Hepatocyte (in vitro differentiated cells): Measurements from ENCODE around the gene EFNB3. TPM values are rescaled to one million over a fixed set of nuclear protein-coding genes. Genes with fewer than 3 reads are reported as not detected.
A peak's percentile ranks its signal among the peaks of the same experiment; 100 is the strongest.

Experiments
- DNase-seq: peaks from one replicate; pipeline ENCODE4 v3.0.0-alpha.2; 2016; ENCODE audit warnings: low spot score
- H2AFZ ChIP-seq: fragments of 200-600 bp; sonication (generic); 2 replicates; pipeline ENCODE4 v1.6.0; 2016; ENCODE audit warnings: antibody characterized with exemption, mild to moderate bottlenecking
- H3K27ac ChIP-seq: fragments of 200-600 bp; sonication (generic); 2 replicates; pipeline ENCODE4 v1.5.1; 2016; ENCODE audit warnings: mild to moderate bottlenecking
- H3K27me3 ChIP-seq: fragments of 200-600 bp; sonication (generic); 2 replicates; pipeline ENCODE4 v1.6.1; 2016
- H3K36me3 ChIP-seq: fragments of 200-600 bp; sonication (generic); replicated peaks from 2 replicates; pipeline ENCODE4 v1.5.1; 2016; ENCODE audit warnings: low read depth; ENCODE audit not compliant: insufficient read depth
- H3K4me1 ChIP-seq: fragments of 200-600 bp; sonication (generic); 2 replicates; pipeline ENCODE4 v1.5.1; 2016; ENCODE audit warnings: mild to moderate bottlenecking, moderate library complexity; ENCODE audit not compliant: insufficient read depth
- H3K4me2 ChIP-seq: fragments of 200-600 bp; sonication (generic); 2 replicates; pipeline ENCODE4 v1.6.0; 2016
- H3K4me3 ChIP-seq: fragments of 200-600 bp; sonication (generic); 2 replicates; pipeline ENCODE4 v1.5.1; 2016; ENCODE audit warnings: mild to moderate bottlenecking
- H3K79me2 ChIP-seq: fragments of 200-600 bp; sonication (generic); 2 replicates; pipeline ENCODE4 v1.6.0; 2017; ENCODE audit warnings: mild to moderate bottlenecking
- H3K9me2 ChIP-seq: fragments of 200-600 bp; sonication (generic); replicated peaks from 2 replicates; pipeline ENCODE4 v1.6.0; 2017; ENCODE audit warnings: mild to moderate bottlenecking; ENCODE audit not compliant: insufficient read depth
- H3K9me3 ChIP-seq: fragments of 200-600 bp; sonication (generic); 2 replicates; pipeline ENCODE4 v1.5.1; 2016; ENCODE audit warnings: low read depth, mild to moderate bottlenecking
- H4K20me1 ChIP-seq: fragments of 200-600 bp; sonication (generic); 2 replicates; pipeline ENCODE4 v1.6.0; 2016; ENCODE audit warnings: mild to moderate bottlenecking; ENCODE audit not compliant: insufficient read depth, poor library complexity, severe bottlenecking
- EZH2 ChIP-seq: fragments of 200-600 bp; sonication (generic); IDR thresholded peaks from 2 replicates; pipeline ENCODE4 v1.6.1; 2016; ENCODE audit warnings: antibody characterized with exemption, mild to moderate bottlenecking, borderline replicate concordance
- EZH2phosphoT487 ChIP-seq: fragments of 200-600 bp; sonication (generic); IDR thresholded peaks from one replicate; pipeline ENCODE4 v1.6.1; 2018; ENCODE audit warnings: antibody characterized with exemption, mild to moderate bottlenecking, low read depth, moderate library complexity; ENCODE audit not compliant: unreplicated experiment, severe bottlenecking
- WGBS: methylation state at CpG from one replicate; pipeline ENCODE4 v1.1.6; 2016; ENCODE audit warnings: low lambda C conversion rate; ENCODE audit errors: missing lambda C conversion rate; 5-methylcytosine and 5-hydroxymethylcytosine counted together
- polyA plus RNA-seq: library from polyadenylated mRNA; unstranded; fragments of >200 nt; fragmentation: Nextera tagmentation; extraction: Ambion mirVana; gene quantifications from 2 replicates; pipeline ENCODE4 v1.2.1, GENCODE V29; 2016
- total RNA-seq: library from RNA; depleted of rRNA; stranded (reverse); fragments of >200 nt; gene quantifications from 2 replicates; pipeline ENCODE4 v1.2.3, GENCODE V29; 2014
- TF ChIP-seq, protein P1 (sequence below): fragments of 200-600 bp; sonication (generic); IDR thresholded peaks from 2 replicates; pipeline ENCODE4 v1.5.1; 2016; ENCODE audit warnings: antibody characterized with exemption, mild to moderate bottlenecking; ENCODE audit not compliant: poor library complexity

The EFNB3 gene
- total and polyA plus RNA-seq, 2 experiments from 2014 or later, result 8.6 to 10.6 TPM

DNA sequence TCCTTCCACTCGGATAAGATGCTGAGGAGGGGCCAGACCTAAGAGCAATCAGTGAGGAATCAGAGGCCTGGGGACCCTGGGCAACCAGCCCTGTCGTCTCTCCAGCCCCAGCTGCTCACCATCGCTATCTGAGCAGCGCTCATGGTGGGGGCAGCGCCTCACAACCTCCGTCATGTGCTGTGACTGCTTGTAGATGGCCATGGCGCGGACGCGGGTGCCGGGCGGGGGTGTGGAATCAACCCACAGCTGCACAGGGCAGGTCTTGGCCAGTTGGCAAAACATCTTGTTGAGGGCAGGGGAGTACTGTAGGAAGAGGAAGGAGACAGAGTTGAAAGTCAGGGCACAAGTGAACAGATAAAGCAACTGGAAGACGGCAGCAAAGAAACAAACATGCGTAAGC, 30.1 kb upstream of the EFNB3 start:
- no peaks in the 10 kb centered on the region for H3K27me3 ChIP-seq
- H3K27ac ChIP-seq, result no peak overlapping the region
- no peak overlapping the region for H3K4me3 ChIP-seq
- 91% methylated on average over 14 of the region's 14 CpGs for WGBS
- no peaks in the 10 kb centered on the region for H4K20me1 ChIP-seq
- H3K79me2 ChIP-seq, result peaks cover 26% of the 10 kb centered on the region
- H3K36me3 ChIP-seq, result no peaks in the 10 kb centered on the region
- DNase-seq, result no peak
- no peaks in the 10 kb centered on the region for H3K9me3 ChIP-seq
- TF ChIP-seq, protein P1, sequence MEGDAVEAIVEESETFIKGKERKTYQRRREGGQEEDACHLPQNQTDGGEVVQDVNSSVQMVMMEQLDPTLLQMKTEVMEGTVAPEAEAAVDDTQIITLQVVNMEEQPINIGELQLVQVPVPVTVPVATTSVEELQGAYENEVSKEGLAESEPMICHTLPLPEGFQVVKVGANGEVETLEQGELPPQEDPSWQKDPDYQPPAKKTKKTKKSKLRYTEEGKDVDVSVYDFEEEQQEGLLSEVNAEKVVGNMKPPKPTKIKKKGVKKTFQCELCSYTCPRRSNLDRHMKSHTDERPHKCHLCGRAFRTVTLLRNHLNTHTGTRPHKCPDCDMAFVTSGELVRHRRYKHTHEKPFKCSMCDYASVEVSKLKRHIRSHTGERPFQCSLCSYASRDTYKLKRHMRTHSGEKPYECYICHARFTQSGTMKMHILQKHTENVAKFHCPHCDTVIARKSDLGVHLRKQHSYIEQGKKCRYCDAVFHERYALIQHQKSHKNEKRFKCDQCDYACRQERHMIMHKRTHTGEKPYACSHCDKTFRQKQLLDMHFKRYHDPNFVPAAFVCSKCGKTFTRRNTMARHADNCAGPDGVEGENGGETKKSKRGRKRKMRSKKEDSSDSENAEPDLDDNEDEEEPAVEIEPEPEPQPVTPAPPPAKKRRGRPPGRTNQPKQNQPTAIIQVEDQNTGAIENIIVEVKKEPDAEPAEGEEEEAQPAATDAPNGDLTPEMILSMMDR, result no peak
- TF ChIP-seq EZH2 (no peak), EZH2phosphoT487 (no peak)
- H3K4me1 ChIP-seq, result no peaks in the 10 kb centered on the region
- no peaks in the 10 kb centered on the region for H3K9me2 ChIP-seq
- no peak overlapping the region for H3K4me2 ChIP-seq
- H2AFZ ChIP-seq, result no peak overlapping the region

DNA sequence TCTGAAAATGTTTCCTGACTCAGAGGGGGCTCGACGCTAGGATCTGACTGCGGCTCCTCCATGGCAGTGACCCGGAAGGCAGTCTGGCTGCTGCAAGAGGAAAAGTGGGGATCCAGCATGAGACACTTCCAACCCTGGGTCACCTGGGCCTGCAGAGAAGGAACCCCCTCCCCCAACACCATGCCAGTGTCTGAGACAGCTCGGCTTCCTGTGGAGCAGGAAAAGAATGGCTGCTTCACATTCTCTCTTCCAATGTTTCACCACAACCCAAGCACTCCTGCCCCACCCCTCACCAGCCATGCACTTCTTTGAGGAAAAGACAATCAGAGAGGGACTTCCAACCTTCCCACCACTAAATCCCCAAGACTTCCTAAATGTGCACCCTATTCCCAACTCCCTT, 28.5 kb upstream of the EFNB3 start:
- H4K20me1 ChIP-seq, result no peaks in the 10 kb centered on the region
- no peak overlapping the region for H3K4me2 ChIP-seq
- no peaks in the 10 kb centered on the region for H3K9me3 ChIP-seq
- WGBS, result 89% methylated on average over 5 of the region's 5 CpGs
- no peaks in the 10 kb centered on the region for H3K9me2 ChIP-seq
- H3K4me3 ChIP-seq, result no peak overlapping the region
- no peak for TF ChIP-seq EZH2
- H3K36me3 ChIP-seq, result no peaks in the 10 kb centered on the region
- no peaks in the 10 kb centered on the region for H3K4me1 ChIP-seq
- H3K27ac ChIP-seq, result no peak overlapping the region
- peaks cover 41% of the 10 kb centered on the region for H3K79me2 ChIP-seq
- no peak for DNase-seq
- no peak overlapping the region for H2AFZ ChIP-seq
- no peaks in the 10 kb centered on the region for H3K27me3 ChIP-seq

GRCh38 chr17:7677388-7678067, 27.5 kb upstream of the EFNB3 start:
- Histone ChIP-seq H3K4me1 (no peaks in the 10 kb centered on the region), H3K4me3 (no peak overlapping the region), H2AFZ (no peak overlapping the region), H3K36me3 (no peaks in the 10 kb centered on the region), H3K4me2 (no peak overlapping the region), H3K27me3 (no peaks in the 10 kb centered on the region), H3K9me3 (no peaks in the 10 kb centered on the region), H3K9me2 (no peaks in the 10 kb centered on the region), H4K20me1 (no peaks in the 10 kb centered on the region), H3K27ac (no peak overlapping the region), H3K79me2 (peaks cover 51% of the 10 kb centered on the region)
- WGBS, result 69% methylated on average over 10 of the region's 10 CpGs
- TF ChIP-seq EZH2 (no peak), EZH2phosphoT487 (no peak)
- TF ChIP-seq, protein P1, result no peak
- no peak for DNase-seq

- TF ChIP-seq, protein P1, result no peak
- TF ChIP-seq EZH2, result no peak
- Histone ChIP-seq H3K9me3 (no peaks in the 10 kb centered on the region), H3K4me3 (peak overlapping the region; percentile 51), H2AFZ (peak overlapping the region; percentile 42), H3K4me2 (peak overlapping the region; percentile 82), H3K79me2 (peaks cover 73% of the 10 kb centered on the region), H3K27me3 (no peaks in the 10 kb centered on the region), H3K4me1 (peaks cover 23% of the 10 kb centered on the region), H3K9me2 (no peaks in the 10 kb centered on the region), H4K20me1 (no peaks in the 10 kb centered on the region), H3K27ac (peak overlapping the region; percentile 99), H3K36me3 (no peaks in the 10 kb centered on the region)
- no peak for DNase-seq
- WGBS, result 81% methylated on average over 15 of the region's 15 CpGs
Measured at GRCh38 chr17:7684851-7685532, 20.0 kb upstream of the EFNB3 start.
